Activated CD4-positive, CD25-positive, alpha-beta regulatory T cell treated with anti-CD3 and anti-CD28 coated beads, Interleukin-2, amount 50 U/mL, for 16 hours (primary cell): Measurements from ENCODE around the gene DNAJA3.

Experiments
- DNase-seq: peaks from one replicate; pipeline ENCODE4 v3.0.0-alpha.2; 2020; ENCODE audit warnings: low read depth, low spot score

DNAJA3 gene

DNA sequence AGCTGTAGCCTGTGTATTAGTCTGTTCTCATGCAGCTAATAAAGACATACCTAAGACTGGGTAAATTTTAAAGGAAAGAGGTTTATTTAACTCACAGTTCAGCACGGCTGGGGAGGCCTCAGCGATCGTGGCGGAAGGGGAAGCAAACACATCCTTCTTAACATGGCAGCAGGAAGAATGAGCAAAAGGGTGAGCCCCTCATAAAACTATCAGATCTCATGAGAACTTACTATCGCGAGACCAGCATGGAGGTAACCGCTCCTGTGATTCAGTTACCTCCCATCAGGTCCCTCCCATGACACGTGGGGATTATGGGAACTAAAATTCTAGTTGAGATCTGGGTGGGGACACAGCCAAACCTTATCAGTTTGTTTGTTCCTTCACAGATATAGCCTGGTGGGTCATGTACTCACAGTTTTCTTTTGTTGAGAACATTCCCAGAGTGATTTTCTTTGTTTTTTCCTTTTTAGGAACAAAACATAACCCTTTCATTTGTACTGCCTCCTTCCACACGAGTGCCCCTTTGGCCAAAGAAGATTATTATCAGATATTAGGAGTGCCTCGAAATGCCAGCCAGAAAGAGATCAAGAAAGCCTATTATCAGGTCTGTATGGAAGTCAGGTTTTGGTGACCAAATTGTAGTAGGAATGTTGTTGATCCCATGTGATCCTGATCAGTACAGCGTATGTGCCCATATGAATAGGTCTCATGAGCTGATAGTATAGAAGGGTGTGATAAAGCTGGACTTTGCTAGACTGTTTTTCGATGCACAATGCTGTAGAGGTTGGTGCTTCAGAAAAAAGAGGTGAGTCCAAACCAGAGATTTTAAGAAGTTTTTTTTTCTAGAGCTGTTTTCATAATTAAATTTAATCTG lies 8.5 kb downstream of the DNAJA3 start:
- DNase-seq = no peak

DNA sequence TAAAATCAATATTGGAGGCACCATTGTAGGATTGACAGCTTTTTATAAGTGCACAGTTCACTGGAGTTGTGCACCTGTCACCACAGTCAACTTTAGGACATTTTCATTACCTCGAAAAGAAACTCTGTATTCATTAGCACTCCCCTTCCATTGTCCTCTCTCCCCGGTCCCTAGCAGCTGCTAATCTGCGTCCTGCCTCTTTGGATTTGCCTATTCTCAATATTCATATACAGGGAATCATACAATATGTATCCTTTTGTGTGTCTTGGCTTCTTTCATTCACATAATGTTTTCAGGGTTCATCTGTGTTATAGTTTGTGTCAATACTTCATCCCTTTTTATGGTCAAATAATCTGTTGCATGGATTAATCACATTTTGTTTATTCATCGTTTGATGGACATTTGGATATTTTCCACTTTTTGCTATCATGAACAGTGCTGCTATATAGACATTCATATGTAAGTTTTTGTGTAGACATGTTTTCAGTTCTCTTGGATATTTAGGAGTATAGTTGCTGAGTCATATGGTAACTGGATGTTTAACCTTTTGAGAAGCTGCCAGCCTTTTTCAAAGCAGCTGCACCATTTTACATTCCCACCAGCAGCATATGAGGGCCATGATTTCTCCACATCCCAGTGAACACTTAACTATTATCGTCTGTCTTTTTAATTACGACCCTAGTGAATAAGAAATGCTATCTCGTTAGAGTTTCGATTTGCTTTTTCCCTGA lies 9.8 kb downstream of the DNAJA3 start:
- no peak for DNase-seq

DNA sequence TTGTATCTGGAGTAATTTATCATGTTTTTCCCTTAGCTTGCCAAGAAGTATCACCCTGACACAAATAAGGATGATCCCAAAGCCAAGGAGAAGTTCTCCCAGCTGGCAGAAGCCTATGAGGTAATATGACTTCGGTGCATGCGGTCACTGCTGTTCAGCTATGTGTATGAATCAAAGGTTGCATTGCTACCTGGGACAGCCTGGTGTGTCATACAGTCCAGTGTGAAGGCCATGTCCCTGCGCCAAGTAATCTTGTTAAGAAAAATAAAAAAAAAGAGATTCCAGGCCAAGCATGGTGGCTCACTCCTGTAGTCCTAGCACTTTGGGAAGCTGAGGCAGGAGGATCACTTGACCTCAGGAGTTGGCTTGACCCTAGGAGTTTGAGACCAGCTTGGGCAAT lies 11.7 kb downstream of the DNAJA3 start:
- DNase-seq = no peak

GRCh38 chr16:4442371-4442770 lies 16.7 kb downstream of the DNAJA3 start:
- DNase-seq = no peak

DNA sequence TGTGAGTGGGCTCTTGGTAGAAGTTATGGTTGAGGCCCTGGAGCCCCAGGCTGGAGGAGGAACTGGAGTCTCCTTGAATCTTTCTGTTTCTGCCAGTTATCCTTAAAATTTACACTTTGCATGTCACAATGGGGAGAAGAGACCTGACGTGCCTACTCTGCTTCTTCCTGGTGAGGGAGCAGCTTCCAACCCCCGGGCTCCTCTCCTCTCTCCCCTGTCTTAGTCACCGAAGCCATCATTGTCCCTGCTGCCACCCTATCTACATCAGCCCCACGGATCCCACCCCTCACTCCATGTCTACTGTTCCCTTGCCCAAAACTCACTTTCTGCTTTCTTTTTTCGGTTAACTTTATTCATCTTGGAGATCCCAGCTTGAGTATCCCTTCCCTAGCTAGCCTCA lies 17.6 kb downstream of the DNAJA3 start:
- DNase-seq = no peak

GRCh38 chr16:4443986-4444385 lies 18.3 kb downstream of the DNAJA3 start:
- no peak for DNase-seq

- DNase-seq = no peak
Observed at GRCh38 chr16:4450430-4450829, 24.8 kb downstream of the DNAJA3 start.

DNA sequence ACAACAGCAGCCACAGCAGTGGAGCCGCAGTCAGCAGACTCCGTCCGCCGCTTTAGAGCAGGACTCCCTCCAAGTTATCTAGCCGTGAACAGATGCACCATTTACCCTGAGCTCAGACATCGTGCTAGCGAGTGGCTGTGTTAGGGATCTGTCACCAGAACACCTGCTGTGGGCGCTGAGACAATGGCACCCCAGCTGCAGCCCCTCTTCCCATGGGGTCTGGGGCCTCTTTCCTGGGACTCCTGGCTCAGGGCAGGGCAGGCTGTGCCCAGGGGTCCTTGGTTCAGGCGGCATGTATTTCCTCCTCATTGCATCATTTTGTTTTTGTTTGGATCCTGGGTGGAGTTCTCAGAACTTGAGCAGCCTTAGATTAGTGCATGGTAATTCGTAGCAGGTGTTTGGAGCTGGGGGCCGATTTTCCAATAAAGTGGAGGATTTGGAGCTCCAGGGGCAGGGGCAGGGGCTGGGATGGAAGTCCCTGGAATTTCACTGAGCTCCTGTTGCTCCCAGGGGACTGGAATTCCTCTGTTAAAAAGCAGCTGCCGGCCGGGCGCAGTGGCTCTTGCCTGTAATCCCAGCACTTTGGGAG lies 25.4 kb downstream of the DNAJA3 start:
- DNase-seq = no peak

- no peak for DNase-seq
Observed at GRCh38 chr16:4452674-4453073, 27.0 kb downstream of the DNAJA3 start.

DNA sequence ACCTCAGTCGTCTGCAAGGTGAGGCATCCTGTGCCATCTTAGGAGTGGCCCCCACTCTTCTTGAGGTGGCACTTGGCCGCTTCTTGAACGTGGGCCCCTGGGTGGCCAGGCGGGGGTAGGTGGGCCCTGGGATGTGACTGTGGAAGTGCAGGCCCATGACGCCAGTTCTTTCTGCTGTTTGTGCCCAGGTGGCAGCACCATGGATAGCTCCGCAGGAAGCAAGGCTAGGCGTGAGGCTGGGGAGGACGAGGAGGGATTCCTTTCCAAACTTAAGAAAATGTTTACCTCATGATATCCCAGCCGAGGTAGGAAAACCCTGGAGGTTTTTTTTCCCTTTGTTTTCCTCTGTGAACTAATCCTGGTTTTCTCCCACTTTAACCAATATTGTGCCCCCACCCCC lies 29.0 kb downstream of the DNAJA3 start:
- DNase-seq = no peak

DNA sequence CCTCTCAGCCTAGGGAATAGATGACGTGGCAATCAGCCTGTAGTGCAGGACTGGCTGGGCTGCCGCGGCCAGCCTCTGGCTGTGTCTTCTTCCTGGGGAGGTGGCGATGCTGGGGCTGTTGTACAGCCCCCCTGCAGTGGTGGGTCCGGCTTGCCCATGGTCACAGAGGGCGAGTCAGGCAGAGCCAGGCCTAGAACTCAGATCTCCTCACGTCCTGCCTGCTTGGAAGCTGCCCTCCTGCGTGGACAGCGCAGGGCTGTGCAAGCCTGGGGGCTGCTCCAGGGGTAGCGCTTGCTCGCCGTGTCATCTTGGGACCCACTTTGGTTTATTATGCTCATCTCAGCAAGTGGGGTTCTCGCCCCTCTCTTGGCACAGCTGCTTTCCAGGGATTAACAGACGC lies 29.4 kb downstream of the DNAJA3 start:
- no peak for DNase-seq

DNA sequence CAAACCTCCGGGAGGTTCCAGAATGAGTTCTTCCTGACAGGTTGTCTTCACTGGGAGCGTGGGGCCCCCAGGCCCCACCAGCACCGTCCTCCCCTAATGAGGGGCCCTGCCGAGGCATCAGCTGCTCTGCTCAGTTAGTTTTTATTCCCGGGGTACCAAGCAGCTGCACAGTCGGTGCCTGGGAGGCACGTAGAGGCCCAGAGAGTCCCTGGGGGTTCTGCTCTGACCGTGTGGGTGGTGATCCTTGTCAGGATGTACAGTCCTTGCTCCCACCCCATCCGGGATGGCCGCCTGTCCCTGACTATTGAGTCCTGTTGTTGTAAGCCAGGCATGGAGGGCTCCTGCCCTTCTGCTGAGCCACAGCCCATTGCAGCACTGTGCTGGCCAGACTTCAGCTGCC lies 30.3 kb downstream of the DNAJA3 start:
- no peak for DNase-seq

- DNase-seq = no peak
Observed at GRCh38 chr16:4460936-4461249, 35.2 kb downstream of the DNAJA3 start.

DNA sequence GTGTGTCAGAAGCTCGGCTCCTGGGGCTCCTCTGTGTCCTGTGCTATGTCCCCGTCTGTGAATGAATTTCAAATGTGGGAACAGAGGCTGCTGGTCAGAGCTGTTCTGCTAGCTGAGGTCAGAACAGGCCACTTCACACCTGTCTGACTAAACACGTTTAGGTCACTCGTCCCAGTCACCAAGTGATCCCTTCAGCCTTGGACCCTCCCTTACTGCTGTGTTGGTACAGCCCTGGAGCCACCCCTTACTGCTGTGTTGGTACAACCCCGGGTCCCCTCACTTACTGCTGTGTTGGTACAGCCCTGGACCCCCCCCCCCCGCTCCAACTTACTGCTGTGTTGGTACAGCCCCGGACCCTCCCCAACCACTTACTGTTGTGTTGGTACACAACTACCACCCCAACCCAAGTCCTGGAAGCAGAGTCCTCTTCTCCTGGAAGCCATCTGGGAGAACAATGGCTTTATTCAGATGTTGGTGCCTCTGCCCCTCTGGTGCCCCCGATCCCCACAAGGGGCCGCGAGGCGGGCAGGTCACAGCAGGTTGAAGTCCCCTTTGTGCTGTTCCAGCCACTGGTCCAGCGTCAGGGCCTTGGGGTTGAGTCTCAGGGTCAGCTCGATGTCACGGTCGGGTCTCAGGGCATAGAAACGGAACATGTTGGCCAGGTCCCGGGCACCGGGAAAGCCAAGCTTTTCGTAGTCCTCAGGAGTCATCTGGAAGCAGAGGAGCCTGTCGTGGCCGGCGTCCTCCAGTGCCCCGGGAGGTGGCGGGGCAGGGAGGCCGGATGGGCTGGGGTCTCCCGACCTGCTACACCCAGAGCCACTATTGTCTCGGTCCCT lies 35.8 kb downstream of the DNAJA3 start:
- DNase-seq = no peak

GRCh38 chr16:4463522-4464163 lies 38.0 kb downstream of the DNAJA3 start:
- no peak for DNase-seq

GRCh38 chr16:4465977-4466779 lies 40.5 kb downstream of the DNAJA3 start:
- no peak for DNase-seq

- DNase-seq = no peak
Observed at GRCh38 chr16:4467916-4468315, 42.2 kb downstream of the DNAJA3 start.

DNA sequence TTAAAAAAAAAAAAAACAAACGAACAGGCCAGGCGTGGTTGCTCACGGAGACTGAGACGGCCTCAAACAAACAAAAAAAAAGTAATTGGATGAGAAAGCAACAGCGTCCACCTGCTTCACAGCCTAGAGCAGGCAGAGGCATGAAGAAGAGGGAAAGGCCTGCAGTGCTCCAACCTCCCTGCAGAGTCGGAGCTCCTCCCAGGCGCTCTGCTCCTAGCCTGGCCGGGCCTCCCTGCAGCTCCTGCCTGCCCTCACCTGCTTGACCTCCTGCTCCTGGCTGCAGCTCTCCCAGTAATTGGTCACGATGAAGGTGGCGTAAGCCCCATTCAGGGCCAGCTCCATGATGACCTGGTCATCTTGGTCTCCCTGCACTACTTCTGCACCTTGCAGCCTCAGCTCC lies 43.3 kb downstream of the DNAJA3 start:
- DNase-seq = no peak

- no peak for DNase-seq
Observed at GRCh38 chr16:4471869-4472268, 46.2 kb downstream of the DNAJA3 start.

- DNase-seq = no peak
Observed at GRCh38 chr16:4472880-4473279, 47.2 kb downstream of the DNAJA3 start.
